ENCODE measurements around the gene PPM1H. TPM values are rescaled to one million over a fixed set of nuclear protein-coding genes. Genes with fewer than 3 reads are reported as not detected.

The PPM1H gene
- polyA plus RNA-seq, 1 of the 3 experiments (the other 2 are of a cell fraction) = 0.13 TPM

GRCh38 chr12:62793256-62794217 is 141.4 kb downstream of the PPM1H start (continued):
- no peak for TF ChIP-seq ZBTB33 (IDR thresholded peaks at IDR 0.05; ENCODE audit: borderline replicate concordance, low read depth)
- no peak for TF ChIP-seq USF2 (IDR thresholded peaks at IDR 0.05; ENCODE audit: borderline replicate concordance, low read depth, low read length)
- peak; percentile 49 for TF ChIP-seq NFIC (IDR thresholded peaks at IDR 0.05; ENCODE audit: borderline replicate concordance)
- no peak for TF ChIP-seq ELF1 (IDR thresholded peaks at IDR 0.05)
- no peak for TF ChIP-seq GABPA (IDR thresholded peaks at IDR 0.05; ENCODE audit: low read depth)
- no peak for TF ChIP-seq RFX5 (IDR thresholded peaks at IDR 0.05; ENCODE audit: low read length)
- TF ChIP-seq CHD2 (IDR thresholded peaks at IDR 0.05; ENCODE audit: low read length, partially characterized antibody) = peak; percentile 52
- peak; percentile 59; the same call in 1 of the 2 replicates for TF ChIP-seq MXI1 (IDR thresholded peaks at IDR 0.05; ENCODE audit: low read depth, low read length)
- 0 out of 2 replicates have a peak, but pooled peaks have one; percentile 35 for TF ChIP-seq FOXJ3 (CRISPR knock-in tag; IDR thresholded peaks at IDR 0.05)
- peak in 1 of 2 experiments; percentile 48; a peak in 1 of 4 replicates for TF ChIP-seq EP300 (IDR thresholded peaks at IDR 0.05; ENCODE audit: borderline replicate concordance in 1 of 2, low read depth in 1 of 2, low read length in 1 of 2)

DNA sequence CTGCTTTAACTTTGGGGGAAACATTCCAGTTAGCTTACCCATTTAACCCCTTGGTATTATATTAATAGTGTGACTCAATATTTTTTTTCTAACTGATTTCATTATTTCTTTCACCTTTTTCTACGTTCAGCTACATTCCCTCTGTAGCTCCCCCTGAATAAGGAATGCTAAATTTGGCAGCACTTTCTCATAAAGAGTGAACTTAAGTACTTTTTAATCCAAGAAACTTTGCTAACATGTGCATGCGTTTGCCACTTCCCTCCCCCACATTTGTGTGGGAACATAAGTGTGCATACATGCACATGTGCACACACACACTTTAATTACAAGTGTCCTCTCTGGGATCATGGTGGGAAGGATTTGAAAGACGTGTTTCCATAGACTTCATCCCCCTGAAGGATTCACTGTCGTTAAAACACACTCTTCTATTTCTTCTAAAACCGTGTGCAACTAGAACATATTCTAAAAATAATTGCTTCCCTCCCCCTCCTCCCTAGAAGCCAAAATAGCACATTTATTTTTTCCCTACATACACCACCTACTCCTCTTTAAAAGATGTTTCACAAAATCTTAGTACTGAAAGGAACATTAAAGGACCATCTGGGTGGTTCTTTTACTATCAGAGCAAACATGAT is 142.6 kb downstream of the PPM1H start:
- peaks cover 1% of the 10 kb centered on the region for H3F3A ChIP-seq (replicated peaks; ENCODE audit: insufficient read depth)
- H3K4me2 ChIP-seq = no peak overlapping the region
- CTCF ChIA-PET = interaction anchor here (1.8 to 3.0 kb wide), 3 partner anchors 10 to 354 kb away, joined by 5 to 18 read pairs (median 15); no protein-coding TSS in a partner anchor
- WGBS (ENCODE audit: low lambda C conversion rate) = 82% methylated on average over 5 of the region's 5 CpGs
- no peak overlapping the region for H3K4me3 ChIP-seq (ENCODE audit: low read depth in 2 of 2, low read length in 1 of 2)
- POLR2A ChIA-PET = no interaction called here
- no peaks in the 10 kb centered on the region for H3K36me3 ChIP-seq (replicated peaks in 1 of 2; ENCODE audit: control insufficient read depth in 1 of 2, insufficient read depth in 2 of 2, low read length in 1 of 2)
- no peaks in the 10 kb centered on the region for H4K20me1 ChIP-seq (ENCODE audit: insufficient read depth)
- H3K9me2 ChIP-seq = no peaks in the 10 kb centered on the region
- no peaks in the 10 kb centered on the region for H3K9me3 ChIP-seq
- H3K27ac ChIP-seq (ENCODE audit: low read depth in 2 of 2, low read length in 1 of 2) = no peak overlapping the region
- no peak for DNase-seq
- no peaks in the 10 kb centered on the region for H3K79me2 ChIP-seq (ENCODE audit: insufficient read depth)
- H3K4me1 ChIP-seq (ENCODE audit: control insufficient read depth in 1 of 2, insufficient read depth in 2 of 2, low read depth in 1 of 2, low read length in 1 of 2) = peaks cover 2 to 17% of the 10 kb centered on the region in 2 experiments; a peak in 3 of 4 replicates
- H2AFZ ChIP-seq (ENCODE audit: low read depth) = no peak overlapping the region
- no peak overlapping the region for H3K9ac ChIP-seq
- no peaks in the 10 kb centered on the region for H3K27me3 ChIP-seq (ENCODE audit: insufficient read depth)
- TF ChIP-seq, protein P1, sequence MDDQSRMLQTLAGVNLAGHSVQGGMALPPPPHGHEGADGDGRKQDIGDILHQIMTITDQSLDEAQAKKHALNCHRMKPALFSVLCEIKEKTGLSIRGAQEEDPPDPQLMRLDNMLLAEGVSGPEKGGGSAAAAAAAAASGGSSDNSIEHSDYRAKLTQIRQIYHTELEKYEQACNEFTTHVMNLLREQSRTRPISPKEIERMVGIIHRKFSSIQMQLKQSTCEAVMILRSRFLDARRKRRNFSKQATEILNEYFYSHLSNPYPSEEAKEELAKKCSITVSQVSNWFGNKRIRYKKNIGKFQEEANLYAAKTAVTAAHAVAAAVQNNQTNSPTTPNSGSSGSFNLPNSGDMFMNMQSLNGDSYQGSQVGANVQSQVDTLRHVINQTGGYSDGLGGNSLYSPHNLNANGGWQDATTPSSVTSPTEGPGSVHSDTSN (IDR thresholded peaks at IDR 0.05) = no peak
- no peak for TF ChIP-seq MXI1 (IDR thresholded peaks at IDR 0.05; ENCODE audit: low read depth, low read length)
- no peak for TF ChIP-seq GABPA (IDR thresholded peaks at IDR 0.05; ENCODE audit: low read depth)
- no peak for TF ChIP-seq FOSL2 (IDR thresholded peaks at IDR 0.05; ENCODE audit: borderline replicate concordance, low read depth)
- TF ChIP-seq, protein P2, sequence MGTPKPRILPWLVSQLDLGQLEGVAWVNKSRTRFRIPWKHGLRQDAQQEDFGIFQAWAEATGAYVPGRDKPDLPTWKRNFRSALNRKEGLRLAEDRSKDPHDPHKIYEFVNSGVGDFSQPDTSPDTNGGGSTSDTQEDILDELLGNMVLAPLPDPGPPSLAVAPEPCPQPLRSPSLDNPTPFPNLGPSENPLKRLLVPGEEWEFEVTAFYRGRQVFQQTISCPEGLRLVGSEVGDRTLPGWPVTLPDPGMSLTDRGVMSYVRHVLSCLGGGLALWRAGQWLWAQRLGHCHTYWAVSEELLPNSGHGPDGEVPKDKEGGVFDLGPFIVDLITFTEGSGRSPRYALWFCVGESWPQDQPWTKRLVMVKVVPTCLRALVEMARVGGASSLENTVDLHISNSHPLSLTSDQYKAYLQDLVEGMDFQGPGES (IDR thresholded peaks at IDR 0.05; ENCODE audit: low read depth, low read length) = no peak
- TF ChIP-seq RFX5 (IDR thresholded peaks at IDR 0.05; ENCODE audit: low read length) = no peak
